ENCODE results near the gene CHST3. TPM values are rescaled to one million over a fixed set of nuclear protein-coding genes. Genes with fewer than 3 reads are reported as not detected.

CHST3 gene
- total RNA-seq, 4 donors from 2014 or later = 41.2 to 56.4 (median 47.4) TPM

- peaks cover 0 to 92% (median 61%) of the 10 kb centered on the region in 4 donors for H3K4me1 ChIP-seq
These were observed 34.1 kb downstream of the CHST3 start for GRCh38 chr10:71998119-71998839.

DNA sequence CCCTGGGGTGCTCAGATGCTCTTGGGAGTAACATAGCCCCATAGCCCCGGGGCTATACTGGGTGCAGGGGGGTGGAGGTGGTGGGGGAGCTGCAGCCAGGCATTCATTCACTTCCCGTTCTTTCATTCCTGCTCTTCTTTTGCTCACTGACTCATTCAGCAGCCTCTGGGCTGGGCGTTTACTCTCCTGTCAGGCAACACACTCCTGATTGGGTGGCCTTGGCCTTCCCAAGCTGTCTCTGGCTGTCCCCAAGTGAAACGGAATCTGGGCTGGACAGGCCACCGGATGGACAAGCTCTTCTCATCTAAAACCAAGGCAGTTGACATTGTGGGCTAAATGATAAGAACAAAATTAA lies 34.6 kb downstream of the CHST3 start:
- 14 to 37% methylated on average over 5 of the region's 5 CpGs for WGBS, 2 donors
- no peaks in the 10 kb centered on the region for H3K27me3 ChIP-seq
- no peaks in the 10 kb centered on the region for H3K36me3 ChIP-seq
- no peak overlapping the region for H3K4me3 ChIP-seq
- no peaks in the 10 kb centered on the region for H3K9me3 ChIP-seq
- H3K27ac ChIP-seq = peak overlapping the region; percentile 39 to 80 (median 72)
- DNase-seq (ENCODE audit: low spot score in 2 of 2) = no peak
- peaks cover 0 to 93% (median 61%) of the 10 kb centered on the region in 4 donors for H3K4me1 ChIP-seq
- TF ChIP-seq, protein P1, sequence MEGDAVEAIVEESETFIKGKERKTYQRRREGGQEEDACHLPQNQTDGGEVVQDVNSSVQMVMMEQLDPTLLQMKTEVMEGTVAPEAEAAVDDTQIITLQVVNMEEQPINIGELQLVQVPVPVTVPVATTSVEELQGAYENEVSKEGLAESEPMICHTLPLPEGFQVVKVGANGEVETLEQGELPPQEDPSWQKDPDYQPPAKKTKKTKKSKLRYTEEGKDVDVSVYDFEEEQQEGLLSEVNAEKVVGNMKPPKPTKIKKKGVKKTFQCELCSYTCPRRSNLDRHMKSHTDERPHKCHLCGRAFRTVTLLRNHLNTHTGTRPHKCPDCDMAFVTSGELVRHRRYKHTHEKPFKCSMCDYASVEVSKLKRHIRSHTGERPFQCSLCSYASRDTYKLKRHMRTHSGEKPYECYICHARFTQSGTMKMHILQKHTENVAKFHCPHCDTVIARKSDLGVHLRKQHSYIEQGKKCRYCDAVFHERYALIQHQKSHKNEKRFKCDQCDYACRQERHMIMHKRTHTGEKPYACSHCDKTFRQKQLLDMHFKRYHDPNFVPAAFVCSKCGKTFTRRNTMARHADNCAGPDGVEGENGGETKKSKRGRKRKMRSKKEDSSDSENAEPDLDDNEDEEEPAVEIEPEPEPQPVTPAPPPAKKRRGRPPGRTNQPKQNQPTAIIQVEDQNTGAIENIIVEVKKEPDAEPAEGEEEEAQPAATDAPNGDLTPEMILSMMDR (IDR thresholded peaks at IDR 0.05) = no peak
- TF ChIP-seq EP300 (IDR thresholded peaks at IDR 0.05) = no peak
- TF ChIP-seq POLR2A (IDR thresholded peaks at IDR 0.05) = no peak

More at GRCh38 chr10:71998119-71998839, 34.1 kb downstream of the CHST3 start:
- H3K4me3 ChIP-seq = no peak overlapping the region
- TF ChIP-seq, protein P1 (IDR thresholded peaks at IDR 0.05) = no peak
- TF ChIP-seq POLR2A (IDR thresholded peaks at IDR 0.05) (no peak), EP300 (IDR thresholded peaks at IDR 0.05) (peak in 1 of 2 donors; percentile 15)
- 52 to 54% methylated on average over 9 to 14 of the region's 14 CpGs for WGBS, 2 donors
- H3K27ac ChIP-seq = peak overlapping the region; percentile 39 to 80 (median 72)
- no peak for DNase-seq (ENCODE audit: low spot score in 2 of 2)
- no peaks in the 10 kb centered on the region for H3K27me3 ChIP-seq
- H3K9me3 ChIP-seq = no peaks in the 10 kb centered on the region
- H3K36me3 ChIP-seq = no peaks in the 10 kb centered on the region

GRCh38 chr10:71999360-72000072 lies 35.3 kb downstream of the CHST3 start:
- Histone ChIP-seq H3K36me3 (peaks cover 0 to 2% (median 0%) of the 10 kb centered on the region in 3 donors), H3K27me3 (no peaks in the 10 kb centered on the region), H3K4me3 (no peak overlapping the region), H3K4me1 (peaks cover 0 to 93% (median 61%) of the 10 kb centered on the region in 4 donors), H3K27ac (peak overlapping the region; percentile 39 to 80 (median 72)), H3K9me3 (no peaks in the 10 kb centered on the region)
- no peak for TF ChIP-seq POLR2A (IDR thresholded peaks at IDR 0.05)
- TF ChIP-seq EP300 (IDR thresholded peaks at IDR 0.05) = peak in 1 of 2 donors; percentile 60
- WGBS, 2 donors = 13 to 22% methylated on average over 19 to 21 of the region's 21 CpGs
- DNase-seq (ENCODE audit: low spot score in 2 of 2) = peak in 1 of 2 donors; percentile 33

DNA sequence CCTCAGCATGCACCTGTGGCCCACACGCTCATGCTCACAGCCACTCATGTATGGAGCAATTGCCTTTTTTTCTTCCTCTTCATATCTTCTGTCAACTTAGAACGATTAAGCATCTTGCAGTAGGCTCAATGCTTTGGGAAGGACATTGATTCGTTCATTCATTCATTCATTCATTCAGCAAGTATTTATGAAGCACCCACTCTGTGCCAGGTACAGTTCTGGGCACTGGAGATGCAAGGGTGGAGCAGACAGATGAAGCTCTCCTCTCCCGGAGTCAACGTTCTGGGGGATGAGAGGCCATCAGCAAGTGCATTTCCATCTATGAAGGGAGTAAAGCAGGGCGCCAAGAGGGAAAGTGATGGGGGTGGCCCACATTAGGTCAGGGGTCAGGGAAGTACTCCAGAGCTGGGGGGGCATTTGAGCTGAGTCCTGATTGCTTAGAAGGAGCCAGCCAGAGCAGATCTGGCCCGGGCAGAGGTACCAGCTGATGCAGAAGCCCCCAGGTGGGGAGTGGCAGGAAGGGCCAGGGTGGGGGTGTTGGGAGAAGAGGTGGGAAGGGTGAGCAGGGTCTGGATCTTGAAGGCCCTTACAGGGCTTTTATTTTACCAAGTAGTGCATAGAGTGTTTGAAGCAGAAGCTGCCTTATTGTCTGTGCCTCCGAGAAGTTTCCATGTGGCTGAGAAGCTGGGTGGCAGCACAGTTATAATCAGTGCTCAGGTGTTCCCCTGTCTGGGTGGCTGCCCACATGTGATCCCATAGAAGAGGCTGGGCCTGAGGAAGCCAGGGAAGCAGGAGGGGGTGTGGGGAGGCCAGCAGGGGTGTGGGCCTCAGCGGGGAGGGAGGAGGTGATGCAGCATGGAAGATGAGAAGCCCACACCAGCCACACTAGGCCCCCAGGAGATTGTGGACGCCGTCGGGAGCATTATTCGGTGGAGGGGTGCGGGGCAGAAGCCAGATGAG lies 36.2 kb downstream of the CHST3 start:
- Histone ChIP-seq H3K4me3 (no peak overlapping the region), H3K36me3 (peaks cover 0 to 8% (median 0%) of the 10 kb centered on the region in 3 donors), H3K27ac (peak overlapping the region; percentile 39 to 80 (median 72)), H3K4me1 (peaks cover 0 to 86% (median 57%) of the 10 kb centered on the region in 4 donors), H3K9me3 (no peaks in the 10 kb centered on the region), H3K27me3 (no peaks in the 10 kb centered on the region)
- WGBS, 2 donors = 44 to 45% methylated on average over 14 of the region's 14 CpGs
- TF ChIP-seq, protein P1 (IDR thresholded peaks at IDR 0.05) = no peak
- TF ChIP-seq EP300 (IDR thresholded peaks at IDR 0.05) (no peak), POLR2A (IDR thresholded peaks at IDR 0.05) (no peak)
- DNase-seq (ENCODE audit: low spot score in 2 of 2) = no peak

DNA sequence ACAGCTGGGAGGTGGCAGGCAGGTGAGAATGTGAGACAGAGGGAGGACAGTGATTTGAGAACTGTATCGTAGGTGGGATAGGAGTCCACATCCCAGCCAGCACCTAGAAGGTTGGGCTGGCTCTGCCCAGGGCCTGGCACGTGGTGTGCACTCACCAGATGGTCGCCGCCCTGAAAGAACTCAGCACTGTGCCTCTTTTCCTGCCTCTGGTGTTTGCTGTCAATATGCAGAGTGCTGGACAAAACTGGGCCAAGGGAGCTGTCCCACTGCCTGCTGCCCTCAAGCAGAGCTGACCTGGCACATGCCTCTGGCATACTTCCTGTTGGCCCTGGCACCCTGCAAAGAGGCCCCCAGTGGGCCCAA lies 36.8 kb downstream of the CHST3 start:
- DNase-seq (ENCODE audit: low spot score in 2 of 2) = no peak
- WGBS, 2 donors = 37 to 42% methylated on average over 4 of the region's 4 CpGs
- Histone ChIP-seq H3K36me3 (peaks cover 0 to 8% (median 0%) of the 10 kb centered on the region in 3 donors), H3K27ac (peak overlapping the region; percentile 34 to 80 (median 72)), H3K9me3 (no peaks in the 10 kb centered on the region), H3K4me1 (peaks cover 0 to 86% (median 53%) of the 10 kb centered on the region in 4 donors), H3K27me3 (no peaks in the 10 kb centered on the region), H3K4me3 (no peak overlapping the region)
- peak in 1 of 2 donors; percentile 30 for TF ChIP-seq EP300 (IDR thresholded peaks at IDR 0.05)
- TF ChIP-seq, protein P1 (IDR thresholded peaks at IDR 0.05) = no peak
- no peak for TF ChIP-seq POLR2A (IDR thresholded peaks at IDR 0.05)

Data from tibial nerve (tissue), 4 donors.